WTC11 (cell line): ENCODE results near the gene CCL22. TPM values are rescaled to one million over a fixed set of nuclear protein-coding genes. Genes with fewer than 3 reads are reported as not detected.

Experiments
- ATAC-seq: fragments of 200-7000 bp; cut with Tn5 transposase; 2 replicates; pipeline ENCODE4 v1.10.0; 2021; ENCODE audit warnings: mild to moderate bottlenecking, moderate library complexity
- CTCF ChIA-PET: fragments of 300-600 bp; sonication (Branson Sonifier 250); formaldehyde crosslinking; loops from one replicate; lab custom pipeline; 2021; ENCODE audit warnings: antibody characterized with exemption; lab: Charles Lee
- POLR2A ChIA-PET: fragments of 350-600 bp; sonication (Branson Sonifier 250); formaldehyde crosslinking; loops from one replicate; lab custom pipeline; 2021; ENCODE audit warnings: antibody characterized with exemption; lab: Charles Lee
- DNase-seq: peaks from one replicate; pipeline ENCODE4 v3.0.0; 2021; ENCODE audit warnings: low spot score
- H3K27ac Mint-ChIP-seq: 2 replicates; pipeline ENCODE4 v1.8.0; 2021; ENCODE audit warnings: mixed read lengths
- H3K27me3 Mint-ChIP-seq: 2 replicates; pipeline ENCODE4 v1.8.0; 2021; ENCODE audit warnings: low read depth, mild to moderate bottlenecking, moderate library complexity, mixed read lengths
- H3K36me3 Mint-ChIP-seq: 2 replicates; pipeline ENCODE4 v1.8.0; 2021; ENCODE audit warnings: mixed read lengths
- H3K4me1 Mint-ChIP-seq: 2 replicates; pipeline ENCODE4 v1.8.0; 2022; ENCODE audit warnings: mixed read lengths
- H3K4me3 Mint-ChIP-seq: 2 replicates; pipeline ENCODE4 v1.8.0; 2021; ENCODE audit warnings: mild to moderate bottlenecking, moderate library complexity, mixed read lengths
- H3K9me3 Mint-ChIP-seq: 2 replicates; pipeline ENCODE4 v1.8.0; 2021; ENCODE audit warnings: mixed read lengths
- CREB1 ChIP-seq: sonication (generic); formaldehyde crosslinking; IDR thresholded peaks from 2 replicates; pipeline ENCODE4 v1.8.0; 2023; ENCODE audit warnings: mild to moderate bottlenecking, missing genetic modification reagents
- E2F5 ChIP-seq: sonication (generic); formaldehyde crosslinking; IDR thresholded peaks from 2 replicates; pipeline ENCODE4 v1.8.1; 2022; ENCODE audit warnings: mild to moderate bottlenecking, moderate library complexity, missing genetic modification reagents
- ELF4 ChIP-seq: sonication (generic); formaldehyde crosslinking; IDR thresholded peaks from 2 replicates; pipeline ENCODE4 v1.8.1; 2022; ENCODE audit warnings: low read depth, mild to moderate bottlenecking, moderate library complexity, missing genetic modification reagents
- FOXP1 ChIP-seq: sonication (generic); formaldehyde crosslinking; IDR thresholded peaks from 2 replicates; pipeline ENCODE4 v1.8.0; 2022; ENCODE audit warnings: missing genetic modification reagents, mild to moderate bottlenecking, moderate library complexity, borderline replicate concordance
- GABPB1 ChIP-seq: sonication (generic); formaldehyde crosslinking; IDR thresholded peaks from 2 replicates; pipeline ENCODE4 v1.8.1; 2023; ENCODE audit warnings: mild to moderate bottlenecking, missing genetic modification reagents
- GRHL2 ChIP-seq: fragments of 250-450 bp; sonication (Bioruptor Pico); IDR thresholded peaks from 2 replicates; pipeline ENCODE4 v1.8.0; 2022; ENCODE audit warnings: mild to moderate bottlenecking, moderate library complexity; ENCODE audit not compliant: insufficient replicate concordance, severe bottlenecking
- MLX ChIP-seq: sonication (generic); formaldehyde crosslinking; IDR thresholded peaks from 2 replicates; pipeline ENCODE4 v1.8.1; 2023; ENCODE audit warnings: mild to moderate bottlenecking, missing genetic modification reagents, moderate library complexity
- NFATC4 ChIP-seq: fragments of 250-450 bp; sonication (Bioruptor Pico); IDR thresholded peaks from 2 replicates; pipeline ENCODE4 v1.9.0; 2021; ENCODE audit warnings: mild to moderate bottlenecking
- NFE2L1 ChIP-seq: sonication (generic); formaldehyde crosslinking; IDR thresholded peaks from 2 replicates; pipeline ENCODE4 v1.8.1; 2023; ENCODE audit warnings: missing genetic modification reagents
- SP1 ChIP-seq: sonication (generic); formaldehyde crosslinking; conservative IDR thresholded peaks from 2 replicates; pipeline ENCODE4 v1.8.1; 2022; ENCODE audit warnings: missing genetic modification reagents
- TEAD4 ChIP-seq: sonication (generic); formaldehyde crosslinking; IDR thresholded peaks from 2 replicates; pipeline ENCODE4 v1.8.0; 2022; ENCODE audit warnings: mild to moderate bottlenecking, missing genetic modification reagents
- ZBTB43 ChIP-seq: sonication (generic); formaldehyde crosslinking; IDR thresholded peaks from 2 replicates; pipeline ENCODE4 v1.8.1; 2023; ENCODE audit warnings: mild to moderate bottlenecking, missing genetic modification reagents
- total RNA-seq: library from RNA; stranded (reverse); gene quantifications from 3 replicates; pipeline ENCODE4 v1.2.3, GENCODE V29; 2021
- TF ChIP-seq, protein P1 (sequence below): sonication (generic); formaldehyde crosslinking; IDR thresholded peaks from 2 replicates; pipeline ENCODE4 v1.8.0; 2022; ENCODE audit warnings: mild to moderate bottlenecking, missing genetic modification reagents
- TF ChIP-seq, protein P2 (sequence below): fragments of 250-450 bp; sonication (Bioruptor Pico); IDR thresholded peaks from 2 replicates; pipeline ENCODE4 v1.8.0; 2021; ENCODE audit warnings: mild to moderate bottlenecking

The CCL22 gene
- total RNA-seq, 1 experiment from 2014 or later: 0.35 TPM

DNA sequence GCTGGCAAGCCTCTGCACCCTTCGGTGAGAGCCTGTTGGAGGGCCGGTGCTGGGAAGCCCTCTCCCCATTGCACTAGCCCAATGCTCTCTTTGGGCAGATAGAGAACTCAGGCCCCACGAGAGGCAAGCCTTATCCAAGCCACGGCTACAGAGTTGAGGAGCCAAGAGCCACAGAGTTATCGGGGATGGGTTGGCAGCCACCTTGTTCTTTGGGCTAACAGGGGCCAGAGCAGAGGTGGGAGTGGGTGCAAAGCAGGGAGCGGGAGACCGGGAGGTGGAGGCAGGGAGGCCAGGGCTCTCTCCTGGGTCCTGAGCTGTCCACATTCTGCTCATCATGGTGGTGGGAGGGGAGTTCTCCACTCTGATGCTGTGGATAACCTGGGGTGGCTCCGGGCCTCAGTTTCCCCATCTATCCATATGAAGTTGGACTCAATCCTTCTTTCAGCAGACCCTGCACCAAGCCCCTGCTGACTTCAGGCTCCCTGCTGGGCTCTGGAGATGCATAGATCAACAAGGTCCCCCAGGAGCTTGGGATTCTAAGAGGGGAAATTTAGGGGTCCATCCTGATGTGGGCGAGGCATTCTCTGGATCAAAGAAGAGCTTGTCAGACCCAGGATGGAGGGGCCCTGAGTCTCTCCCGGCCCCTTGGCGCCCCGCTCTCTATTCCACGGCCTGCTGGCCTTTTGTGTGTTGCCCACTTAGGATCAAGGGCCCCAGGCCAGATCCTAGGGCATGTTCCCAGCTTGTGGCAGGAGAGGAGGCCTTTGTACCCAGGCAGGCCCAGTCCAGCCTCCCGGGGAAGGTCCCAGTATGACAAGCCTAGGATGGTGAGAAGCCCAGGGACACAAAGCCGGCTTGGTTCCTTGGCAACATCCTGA is 13.2 kb downstream of the CCL22 start:
- TF ChIP-seq NFE2L1 (CRISPR knock-in tag) (no peak), NFATC4 (CRISPR knock-in tag) (no peak)
- no peak overlapping the region for H3K27ac Mint-ChIP-seq
- no peak overlapping the region; the same call in 1 of the 2 replicates for H3K4me3 Mint-ChIP-seq
- CTCF ChIA-PET: interaction anchor here (0.7 to 6.2 kb wide), 7 partner anchors 33 to 219 kb away, joined by 3 to 63 read pairs (median 5); partner anchors contain the start of genes CCL17, POLR2C, PSME3IP1 and RSPRY1
- POLR2A ChIA-PET: interaction anchor here (0.5 kb wide), 1 partner anchor 25 kb away, joined by 3 read pairs; no protein-coding TSS in a partner anchor
- H3K27me3 Mint-ChIP-seq: peaks cover 2% of the 10 kb centered on the region; the same call in 1 of the 2 replicates
- no peaks in the 10 kb centered on the region for H3K36me3 Mint-ChIP-seq
- ATAC-seq (no peak), DNase-seq (no peak)
- H3K9me3 Mint-ChIP-seq: no peaks in the 10 kb centered on the region
- H3K4me1 Mint-ChIP-seq: peaks cover 9% of the 10 kb centered on the region

GRCh38 chr16:57372372-57373116 is 14.0 kb downstream of the CCL22 start, which contains the start of gene CX3CL1:
Gene CX3CL1, plus strand, starts transcription at chr16:57372490. Its CDS starts 79 bp downstream, at chr16:57372569.
- TF ChIP-seq ZBTB43 (CRISPR knock-in tag) (0 out of 2 replicates have a peak, but pooled peaks have one; percentile 28), ELF4 (CRISPR knock-in tag) (no peak), CREB1 (CRISPR knock-in tag) (no peak), E2F5 (CRISPR knock-in tag) (no peak), GRHL2 (CRISPR knock-in tag) (no peak), FOXP1 (CRISPR knock-in tag) (peak; percentile 75; the same call in 1 of the 2 replicates), TEAD4 (no peak), GABPB1 (CRISPR knock-in tag) (0 out of 2 replicates have a peak, but pooled peaks have one; percentile 43), SP1 (CRISPR knock-in tag) (0 out of 2 replicates have a peak, but pooled peaks have one; percentile 30), MLX (no peak)
- TF ChIP-seq, protein P1, sequence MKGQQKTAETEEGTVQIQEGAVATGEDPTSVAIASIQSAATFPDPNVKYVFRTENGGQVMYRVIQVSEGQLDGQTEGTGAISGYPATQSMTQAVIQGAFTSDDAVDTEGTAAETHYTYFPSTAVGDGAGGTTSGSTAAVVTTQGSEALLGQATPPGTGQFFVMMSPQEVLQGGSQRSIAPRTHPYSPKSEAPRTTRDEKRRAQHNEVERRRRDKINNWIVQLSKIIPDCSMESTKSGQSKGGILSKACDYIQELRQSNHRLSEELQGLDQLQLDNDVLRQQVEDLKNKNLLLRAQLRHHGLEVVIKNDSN: no peak
- TF ChIP-seq, protein P2, sequence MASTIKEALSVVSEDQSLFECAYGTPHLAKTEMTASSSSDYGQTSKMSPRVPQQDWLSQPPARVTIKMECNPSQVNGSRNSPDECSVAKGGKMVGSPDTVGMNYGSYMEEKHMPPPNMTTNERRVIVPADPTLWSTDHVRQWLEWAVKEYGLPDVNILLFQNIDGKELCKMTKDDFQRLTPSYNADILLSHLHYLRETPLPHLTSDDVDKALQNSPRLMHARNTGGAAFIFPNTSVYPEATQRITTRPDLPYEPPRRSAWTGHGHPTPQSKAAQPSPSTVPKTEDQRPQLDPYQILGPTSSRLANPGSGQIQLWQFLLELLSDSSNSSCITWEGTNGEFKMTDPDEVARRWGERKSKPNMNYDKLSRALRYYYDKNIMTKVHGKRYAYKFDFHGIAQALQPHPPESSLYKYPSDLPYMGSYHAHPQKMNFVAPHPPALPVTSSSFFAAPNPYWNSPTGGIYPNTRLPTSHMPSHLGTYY: no peak
- DNase-seq (peak; percentile 68), ATAC-seq (peak; percentile 94)
- no peaks in the 10 kb centered on the region for H3K9me3 Mint-ChIP-seq
- peaks cover 2% of the 10 kb centered on the region; the same call in 1 of the 2 replicates for H3K27me3 Mint-ChIP-seq
- CTCF ChIA-PET: interaction anchor here (0.6 to 6.2 kb wide), 8 partner anchors 32 to 219 kb away, joined by 3 to 63 read pairs (median 6); partner anchors contain the start of genes CCL17, POLR2C, PSME3IP1 and RSPRY1
- POLR2A ChIA-PET: interaction anchor here (0.6 kb wide), 1 partner anchor 1657 kb away, joined by 8 read pairs; no protein-coding TSS in a partner anchor
- no peaks in the 10 kb centered on the region for H3K36me3 Mint-ChIP-seq
- peaks cover 13% of the 10 kb centered on the region for H3K4me1 Mint-ChIP-seq
- 0 out of 2 replicates have a peak within 1 kb of the TSS, but pooled peaks have one; percentile 53 for H3K27ac Mint-ChIP-seq
- peak within 1 kb of the TSS; percentile 36 for H3K4me3 Mint-ChIP-seq
